ENCODE results near the gene PAQR6. TPM values are rescaled to one million over a fixed set of nuclear protein-coding genes. Genes with fewer than 3 reads are reported as not detected.

Gene PAQR6
- total RNA-seq, 2 donors from 2014 or later, result 1.1 to 2.9 TPM

DNA sequence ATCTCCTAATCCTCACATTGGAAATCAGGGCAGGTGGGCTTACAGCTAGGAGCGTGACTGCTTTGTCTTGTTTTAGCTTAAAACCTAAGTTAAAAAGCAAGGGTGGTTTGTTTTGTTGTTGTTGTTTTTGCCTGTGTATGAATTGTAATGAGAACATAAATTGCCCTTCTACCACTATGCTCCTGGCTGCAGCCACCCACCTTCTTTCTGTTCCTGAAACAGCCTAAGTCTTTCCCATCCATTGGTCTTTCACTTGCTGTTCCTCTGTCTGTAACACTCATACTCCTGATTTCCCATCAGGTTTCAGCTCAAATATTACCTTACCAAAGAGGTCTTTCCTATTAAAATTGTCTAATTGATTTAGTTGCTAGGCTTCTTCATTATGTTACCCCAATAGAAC, 35.7 kb upstream of the PAQR6 start:
- Histone ChIP-seq H3K4me3 (peak overlapping the region; percentile 86), H3K27me3 (no peaks in the 10 kb centered on the region), H3K36me3 (no peaks in the 10 kb centered on the region), H3K9me3 (no peaks in the 10 kb centered on the region), H3K4me1 (peaks cover 14% of the 10 kb centered on the region), H3K9ac (ENCODE audit: low read depth in 2 of 2, low read length in 2 of 2) (peak overlapping the region; percentile 64 to 77), H3K27ac (peak overlapping the region; percentile 91)
- TF ChIP-seq, protein P1, sequence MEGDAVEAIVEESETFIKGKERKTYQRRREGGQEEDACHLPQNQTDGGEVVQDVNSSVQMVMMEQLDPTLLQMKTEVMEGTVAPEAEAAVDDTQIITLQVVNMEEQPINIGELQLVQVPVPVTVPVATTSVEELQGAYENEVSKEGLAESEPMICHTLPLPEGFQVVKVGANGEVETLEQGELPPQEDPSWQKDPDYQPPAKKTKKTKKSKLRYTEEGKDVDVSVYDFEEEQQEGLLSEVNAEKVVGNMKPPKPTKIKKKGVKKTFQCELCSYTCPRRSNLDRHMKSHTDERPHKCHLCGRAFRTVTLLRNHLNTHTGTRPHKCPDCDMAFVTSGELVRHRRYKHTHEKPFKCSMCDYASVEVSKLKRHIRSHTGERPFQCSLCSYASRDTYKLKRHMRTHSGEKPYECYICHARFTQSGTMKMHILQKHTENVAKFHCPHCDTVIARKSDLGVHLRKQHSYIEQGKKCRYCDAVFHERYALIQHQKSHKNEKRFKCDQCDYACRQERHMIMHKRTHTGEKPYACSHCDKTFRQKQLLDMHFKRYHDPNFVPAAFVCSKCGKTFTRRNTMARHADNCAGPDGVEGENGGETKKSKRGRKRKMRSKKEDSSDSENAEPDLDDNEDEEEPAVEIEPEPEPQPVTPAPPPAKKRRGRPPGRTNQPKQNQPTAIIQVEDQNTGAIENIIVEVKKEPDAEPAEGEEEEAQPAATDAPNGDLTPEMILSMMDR (IDR thresholded peaks at IDR 0.05), result no peak
- intact Hi-C loops (cut with DNase I), result no loop called here
- no peak for DNase-seq

DNA sequence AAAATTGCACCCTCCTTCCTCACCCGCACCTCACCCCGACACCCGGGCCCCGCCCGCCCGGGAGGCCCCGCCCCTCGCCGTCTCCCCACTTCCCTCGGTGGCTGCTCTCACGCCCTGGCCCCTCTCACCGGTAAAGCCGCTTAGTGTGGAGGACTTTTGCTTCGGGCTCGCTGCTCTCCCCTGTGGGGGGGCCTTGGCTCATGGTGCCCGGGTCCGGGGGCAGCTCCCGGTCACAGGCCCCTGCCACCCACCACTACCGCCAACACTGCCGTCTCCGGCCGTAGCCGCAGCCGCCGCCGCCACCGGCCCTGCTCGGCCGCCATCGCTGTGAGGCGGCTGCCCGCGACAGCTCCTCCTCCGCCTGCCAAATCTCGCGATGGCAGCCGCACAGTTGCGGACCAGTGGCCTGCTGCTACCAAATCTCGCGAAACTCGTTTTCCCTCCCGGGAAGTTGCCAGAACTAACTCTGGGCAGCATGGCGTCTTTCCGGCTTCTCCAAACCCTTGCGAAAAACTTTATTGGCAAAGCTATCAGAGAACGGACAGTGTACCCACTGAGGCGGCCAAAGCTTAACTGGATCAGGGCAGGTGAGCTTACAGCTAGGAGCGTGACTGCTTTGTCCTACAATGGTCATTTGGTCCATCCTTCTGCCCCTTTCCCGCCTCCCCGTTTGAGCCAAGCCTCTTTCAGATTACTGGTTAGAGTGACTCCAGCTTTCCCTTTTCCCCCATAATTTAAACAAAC, 34.8 kb upstream of the PAQR6 start, which contains the start of gene SMG5:
Gene SMG5 (minus strand): TSS at position 347 of the 744 bp plus-strand sequence. CDS start 145 bp downstream, at position 202.
- intact Hi-C loops (cut with DNase I), result no loop called here
- peaks cover 14% of the 10 kb centered on the region for H3K4me1 ChIP-seq
- no peaks in the 10 kb centered on the region for H3K9me3 ChIP-seq
- peaks cover 2% of the 10 kb centered on the region for H3K36me3 ChIP-seq
- H3K27me3 ChIP-seq, result no peaks in the 10 kb centered on the region
- peak; percentile 97 for DNase-seq
- peak within 1 kb of the TSS; percentile 77 to 92 for H3K9ac ChIP-seq (ENCODE audit: low read depth in 2 of 2, low read length in 2 of 2)
- H3K4me3 ChIP-seq, result peak within 1 kb of the TSS; percentile 86
- H3K27ac ChIP-seq, result peak within 1 kb of the TSS; percentile 91
- TF ChIP-seq, protein P1 (IDR thresholded peaks at IDR 0.05), result no peak

DNA sequence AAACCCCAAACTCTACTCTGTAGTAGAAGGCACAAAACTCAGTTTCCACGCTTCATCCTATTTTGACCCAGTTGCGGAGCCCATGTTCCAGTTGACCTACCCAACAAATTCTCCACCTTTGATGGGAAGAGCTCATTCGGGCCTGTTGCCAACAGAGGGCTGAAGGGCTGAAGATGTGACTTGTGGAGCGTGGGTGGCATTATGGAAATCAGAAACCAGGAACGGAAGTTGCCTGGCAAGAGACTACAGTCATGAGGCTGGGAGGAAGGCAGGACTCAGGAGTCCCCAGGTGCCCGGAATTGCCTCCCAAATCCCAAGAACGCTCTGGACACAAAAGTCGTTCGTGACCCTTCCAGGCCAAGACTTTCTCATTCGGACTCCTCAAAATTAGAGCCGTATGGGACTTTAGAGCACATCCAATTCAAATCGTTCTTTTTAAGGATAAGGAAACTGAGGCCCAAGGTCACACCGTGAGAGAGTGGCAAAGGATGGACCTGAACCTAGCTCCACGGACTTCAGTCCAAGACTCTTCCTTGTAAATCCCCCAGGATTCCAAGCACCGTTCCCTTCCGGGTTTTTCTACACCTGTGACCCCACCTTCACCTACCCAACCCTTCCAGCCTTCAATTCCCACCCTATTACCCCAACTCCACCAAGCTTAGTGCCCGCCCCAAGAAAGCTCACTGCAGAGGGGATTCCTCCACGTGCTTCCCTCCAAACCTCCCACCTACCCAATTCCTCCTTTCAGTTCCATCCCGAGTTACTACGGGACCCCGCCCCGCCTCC, 34.0 kb upstream of the PAQR6 start:
- DNase-seq, result peak; percentile 78
- H3K36me3 ChIP-seq, result peaks cover 6% of the 10 kb centered on the region

DNA sequence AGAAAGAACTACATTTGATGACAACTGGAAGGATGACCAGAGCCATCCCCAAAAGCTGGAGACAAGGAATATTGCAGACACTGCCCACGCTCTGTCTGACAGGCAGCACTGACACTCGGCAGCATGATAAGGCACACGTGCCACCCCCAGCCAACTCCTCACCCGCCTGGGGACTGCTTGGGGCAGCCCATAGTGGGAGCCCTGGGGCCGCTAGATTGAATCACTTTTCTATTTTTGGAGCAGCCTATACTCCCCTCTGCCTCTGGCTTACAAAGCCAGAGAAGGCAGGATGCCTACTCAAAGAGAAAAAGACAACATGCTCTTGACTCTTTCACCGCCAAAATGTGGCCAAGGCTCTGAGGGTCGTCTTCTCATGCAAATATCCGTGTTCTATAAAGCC, 33.4 kb upstream of the PAQR6 start:
- H3K36me3 ChIP-seq, result peaks cover 12% of the 10 kb centered on the region

More for the DNA sequence above, 34.0 kb upstream of the PAQR6 start:
- Histone ChIP-seq H3K27ac (peak overlapping the region; percentile 91), H3K9ac (ENCODE audit: low read depth in 2 of 2, low read length in 2 of 2) (peak overlapping the region; percentile 77 to 92), H3K4me3 (peak overlapping the region; percentile 86), H3K4me1 (peaks cover 14% of the 10 kb centered on the region), H3K9me3 (no peaks in the 10 kb centered on the region), H3K27me3 (no peaks in the 10 kb centered on the region)
- TF ChIP-seq, protein P1 (IDR thresholded peaks at IDR 0.05), result no peak
- intact Hi-C loops (cut with DNase I), result no loop called here

DNA sequence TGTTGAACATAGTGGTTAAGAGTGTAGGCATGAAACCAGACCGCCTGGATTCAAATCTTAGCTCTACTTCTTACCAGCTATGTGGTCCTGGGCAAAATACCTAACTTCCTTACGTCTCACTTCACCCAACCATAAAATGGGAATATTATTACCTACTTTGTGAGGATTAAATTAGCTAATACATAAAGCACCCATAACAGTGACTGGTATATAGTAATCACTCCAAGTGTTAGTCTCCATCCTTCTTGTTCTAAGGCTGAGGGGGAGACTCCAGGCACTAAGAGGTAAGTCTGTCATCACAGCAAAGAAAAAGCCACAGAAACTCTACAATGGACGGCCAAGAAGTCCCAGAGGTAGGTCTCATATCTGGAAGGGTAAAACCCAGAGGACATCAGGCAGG, 32.0 kb upstream of the PAQR6 start:
- Histone ChIP-seq H3K36me3 (peaks cover 17% of the 10 kb centered on the region), H3K9me3 (no peaks in the 10 kb centered on the region), H3K27ac (no peak overlapping the region), H3K4me3 (no peak overlapping the region), H3K4me1 (peaks cover 14% of the 10 kb centered on the region), H3K9ac (ENCODE audit: low read depth in 2 of 2, low read length in 2 of 2) (no peak overlapping the region), H3K27me3 (no peaks in the 10 kb centered on the region)
- intact Hi-C loops (cut with DNase I), result no loop called here
- no peak for DNase-seq
- TF ChIP-seq, protein P1 (IDR thresholded peaks at IDR 0.05), result no peak

More for the DNA sequence above, 33.4 kb upstream of the PAQR6 start:
- no peaks in the 10 kb centered on the region for H3K27me3 ChIP-seq
- peak overlapping the region; percentile 77 to 92 for H3K9ac ChIP-seq (ENCODE audit: low read depth in 2 of 2, low read length in 2 of 2)
- H3K4me1 ChIP-seq, result peaks cover 14% of the 10 kb centered on the region
- DNase-seq, result no peak
- peak overlapping the region; percentile 86 for H3K4me3 ChIP-seq
- TF ChIP-seq, protein P1 (IDR thresholded peaks at IDR 0.05), result no peak
- no peaks in the 10 kb centered on the region for H3K9me3 ChIP-seq
- H3K27ac ChIP-seq, result no peak overlapping the region
- intact Hi-C loops (cut with DNase I), result no loop called here

Measured in colonic mucosa (tissue), 4 donors.